ENCODE results near the gene ARHGEF10L.

DNA sequence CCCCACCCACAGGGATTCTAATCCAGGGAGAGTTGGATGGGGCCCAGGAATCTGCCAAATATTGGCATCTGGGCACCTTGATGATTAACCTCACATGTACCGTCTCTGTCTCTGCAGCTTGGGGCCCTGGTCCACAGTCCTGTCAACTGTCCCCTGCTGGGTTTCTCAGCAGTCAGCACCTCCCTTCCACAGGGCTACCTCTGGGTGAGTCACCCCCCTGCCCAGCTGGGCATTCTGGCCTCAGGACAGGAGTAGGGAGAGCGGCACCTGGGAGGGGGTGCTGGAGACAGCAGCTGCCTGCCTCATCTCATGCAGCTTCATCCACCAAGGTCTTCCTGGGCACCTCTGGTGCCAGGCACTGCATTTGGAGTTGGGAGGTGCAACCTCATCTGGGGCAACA is 115.0 kb downstream of the ARHGEF10L start:
- TF ChIP-seq, protein P1, sequence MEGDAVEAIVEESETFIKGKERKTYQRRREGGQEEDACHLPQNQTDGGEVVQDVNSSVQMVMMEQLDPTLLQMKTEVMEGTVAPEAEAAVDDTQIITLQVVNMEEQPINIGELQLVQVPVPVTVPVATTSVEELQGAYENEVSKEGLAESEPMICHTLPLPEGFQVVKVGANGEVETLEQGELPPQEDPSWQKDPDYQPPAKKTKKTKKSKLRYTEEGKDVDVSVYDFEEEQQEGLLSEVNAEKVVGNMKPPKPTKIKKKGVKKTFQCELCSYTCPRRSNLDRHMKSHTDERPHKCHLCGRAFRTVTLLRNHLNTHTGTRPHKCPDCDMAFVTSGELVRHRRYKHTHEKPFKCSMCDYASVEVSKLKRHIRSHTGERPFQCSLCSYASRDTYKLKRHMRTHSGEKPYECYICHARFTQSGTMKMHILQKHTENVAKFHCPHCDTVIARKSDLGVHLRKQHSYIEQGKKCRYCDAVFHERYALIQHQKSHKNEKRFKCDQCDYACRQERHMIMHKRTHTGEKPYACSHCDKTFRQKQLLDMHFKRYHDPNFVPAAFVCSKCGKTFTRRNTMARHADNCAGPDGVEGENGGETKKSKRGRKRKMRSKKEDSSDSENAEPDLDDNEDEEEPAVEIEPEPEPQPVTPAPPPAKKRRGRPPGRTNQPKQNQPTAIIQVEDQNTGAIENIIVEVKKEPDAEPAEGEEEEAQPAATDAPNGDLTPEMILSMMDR (IDR thresholded peaks at IDR 0.05) = no peak
- TF ChIP-seq EZH2 (IDR thresholded peaks at IDR 0.05) = no peak

All from neural progenitor cell (in vitro differentiated cells).